ENCODE results near the gene PACRG. TPM values are rescaled to one million over a fixed set of nuclear protein-coding genes. Genes with fewer than 3 reads are reported as not detected.

Gene PACRG
- total and polyA plus RNA-seq, 2 experiments from 2014 or later: 0.17 to 0.68 TPM

DNA sequence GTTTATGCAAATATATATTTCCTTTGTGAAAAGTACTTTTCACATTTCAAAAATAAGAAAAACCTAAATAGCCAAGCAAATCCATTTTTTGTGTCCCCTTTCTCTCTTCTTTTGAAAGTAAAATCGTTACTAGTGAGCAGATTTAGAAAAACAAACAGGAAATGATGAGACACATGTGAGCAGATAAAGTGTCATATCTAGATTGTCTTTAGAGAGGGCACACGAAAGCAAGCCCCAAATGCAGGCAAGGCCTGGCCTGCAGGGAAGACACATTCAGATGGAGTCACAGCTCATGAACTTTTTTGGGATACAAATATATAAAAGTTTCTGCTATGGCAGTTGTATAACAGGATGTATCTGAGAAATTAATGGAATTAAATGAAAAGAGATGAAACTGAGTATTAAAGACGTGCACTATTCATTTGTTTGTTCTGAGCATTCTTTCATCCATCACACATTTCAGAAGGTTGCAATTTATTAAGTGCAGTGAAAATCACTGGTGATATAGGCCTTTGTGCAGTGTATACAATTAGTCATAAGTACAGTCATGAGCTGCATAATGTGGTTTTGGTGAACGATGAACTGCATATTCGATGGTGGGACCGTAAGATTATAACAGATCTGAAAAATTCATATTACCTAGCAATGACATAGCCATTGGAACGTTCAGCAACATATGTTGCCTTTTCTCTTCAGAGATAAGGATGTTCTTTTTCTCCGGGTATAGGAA, 101.4 kb downstream of the PACRG start (continued):
- TF ChIP-seq, protein P1, sequence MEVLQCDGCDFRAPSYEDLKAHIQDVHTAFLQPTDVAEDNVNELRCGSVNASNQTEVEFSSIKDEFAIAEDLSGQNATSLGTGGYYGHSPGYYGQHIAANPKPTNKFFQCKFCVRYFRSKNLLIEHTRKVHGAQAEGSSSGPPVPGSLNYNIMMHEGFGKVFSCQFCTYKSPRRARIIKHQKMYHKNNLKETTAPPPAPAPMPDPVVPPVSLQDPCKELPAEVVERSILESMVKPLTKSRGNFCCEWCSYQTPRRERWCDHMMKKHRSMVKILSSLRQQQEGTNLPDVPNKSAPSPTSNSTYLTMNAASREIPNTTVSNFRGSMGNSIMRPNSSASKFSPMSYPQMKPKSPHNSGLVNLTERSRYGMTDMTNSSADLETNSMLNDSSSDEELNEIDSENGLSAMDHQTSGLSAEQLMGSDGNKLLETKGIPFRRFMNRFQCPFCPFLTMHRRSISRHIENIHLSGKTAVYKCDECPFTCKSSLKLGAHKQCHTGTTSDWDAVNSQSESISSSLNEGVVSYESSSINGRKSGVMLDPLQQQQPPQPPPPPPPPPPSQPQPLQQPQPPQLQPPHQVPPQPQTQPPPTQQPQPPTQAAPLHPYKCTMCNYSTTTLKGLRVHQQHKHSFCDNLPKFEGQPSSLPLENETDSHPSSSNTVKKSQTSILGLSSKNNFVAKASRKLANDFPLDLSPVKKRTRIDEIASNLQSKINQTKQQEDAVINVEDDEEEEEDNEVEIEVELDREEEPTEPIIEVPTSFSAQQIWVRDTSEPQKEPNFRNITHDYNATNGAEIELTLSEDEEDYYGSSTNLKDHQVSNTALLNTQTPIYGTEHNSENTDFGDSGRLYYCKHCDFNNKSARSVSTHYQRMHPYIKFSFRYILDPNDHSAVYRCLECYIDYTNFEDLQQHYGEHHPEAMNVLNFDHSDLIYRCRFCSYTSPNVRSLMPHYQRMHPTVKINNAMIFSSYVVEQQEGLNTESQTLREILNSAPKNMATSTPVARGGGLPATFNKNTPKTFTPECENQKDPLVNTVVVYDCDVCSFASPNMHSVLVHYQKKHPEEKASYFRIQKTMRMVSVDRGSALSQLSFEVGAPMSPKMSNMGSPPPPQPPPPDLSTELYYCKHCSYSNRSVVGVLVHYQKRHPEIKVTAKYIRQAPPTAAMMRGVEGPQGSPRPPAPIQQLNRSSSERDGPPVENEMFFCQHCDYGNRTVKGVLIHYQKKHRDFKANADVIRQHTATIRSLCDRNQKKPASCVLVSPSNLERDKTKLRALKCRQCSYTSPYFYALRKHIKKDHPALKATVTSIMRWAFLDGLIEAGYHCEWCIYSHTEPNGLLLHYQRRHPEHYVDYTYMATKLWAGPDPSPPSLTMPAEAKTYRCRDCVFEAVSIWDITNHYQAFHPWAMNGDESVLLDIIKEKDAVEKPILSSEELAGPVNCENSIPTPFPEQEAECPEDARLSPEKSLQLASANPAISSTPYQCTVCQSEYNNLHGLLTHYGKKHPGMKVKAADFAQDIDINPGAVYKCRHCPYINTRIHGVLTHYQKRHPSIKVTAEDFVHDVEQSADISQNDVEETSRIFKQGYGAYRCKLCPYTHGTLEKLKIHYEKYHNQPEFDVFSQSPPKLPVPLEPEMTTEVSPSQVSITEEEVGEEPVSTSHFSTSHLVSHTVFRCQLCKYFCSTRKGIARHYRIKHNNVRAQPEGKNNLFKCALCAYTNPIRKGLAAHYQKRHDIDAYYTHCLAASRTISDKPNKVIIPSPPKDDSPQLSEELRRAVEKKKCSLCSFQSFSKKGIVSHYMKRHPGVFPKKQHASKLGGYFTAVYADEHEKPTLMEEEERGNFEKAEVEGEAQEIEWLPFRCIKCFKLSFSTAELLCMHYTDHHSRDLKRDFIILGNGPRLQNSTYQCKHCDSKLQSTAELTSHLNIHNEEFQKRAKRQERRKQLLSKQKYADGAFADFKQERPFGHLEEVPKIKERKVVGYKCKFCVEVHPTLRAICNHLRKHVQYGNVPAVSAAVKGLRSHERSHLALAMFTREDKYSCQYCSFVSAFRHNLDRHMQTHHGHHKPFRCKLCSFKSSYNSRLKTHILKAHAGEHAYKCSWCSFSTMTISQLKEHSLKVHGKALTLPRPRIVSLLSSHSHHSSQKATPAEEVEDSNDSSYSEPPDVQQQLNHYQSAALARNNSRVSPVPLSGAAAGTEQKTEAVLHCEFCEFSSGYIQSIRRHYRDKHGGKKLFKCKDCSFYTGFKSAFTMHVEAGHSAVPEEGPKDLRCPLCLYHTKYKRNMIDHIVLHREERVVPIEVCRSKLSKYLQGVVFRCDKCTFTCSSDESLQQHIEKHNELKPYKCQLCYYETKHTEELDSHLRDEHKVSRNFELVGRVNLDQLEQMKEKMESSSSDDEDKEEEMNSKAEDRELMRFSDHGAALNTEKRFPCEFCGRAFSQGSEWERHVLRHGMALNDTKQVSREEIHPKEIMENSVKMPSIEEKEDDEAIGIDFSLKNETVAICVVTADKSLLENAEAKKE (CRISPR knock-in tag; IDR thresholded peaks at IDR 0.05): no peak
- TF ChIP-seq EZH2 (IDR thresholded peaks at IDR 0.05; ENCODE audit: low read depth, unreplicated experiment) (no peak), ZNF114 (CRISPR knock-in tag; IDR thresholded peaks at IDR 0.05) (no peak), POLR2AphosphoS5 (IDR thresholded peaks at IDR 0.05; ENCODE audit: low read depth) (no peak)
- TF ChIP-seq, protein P2, sequence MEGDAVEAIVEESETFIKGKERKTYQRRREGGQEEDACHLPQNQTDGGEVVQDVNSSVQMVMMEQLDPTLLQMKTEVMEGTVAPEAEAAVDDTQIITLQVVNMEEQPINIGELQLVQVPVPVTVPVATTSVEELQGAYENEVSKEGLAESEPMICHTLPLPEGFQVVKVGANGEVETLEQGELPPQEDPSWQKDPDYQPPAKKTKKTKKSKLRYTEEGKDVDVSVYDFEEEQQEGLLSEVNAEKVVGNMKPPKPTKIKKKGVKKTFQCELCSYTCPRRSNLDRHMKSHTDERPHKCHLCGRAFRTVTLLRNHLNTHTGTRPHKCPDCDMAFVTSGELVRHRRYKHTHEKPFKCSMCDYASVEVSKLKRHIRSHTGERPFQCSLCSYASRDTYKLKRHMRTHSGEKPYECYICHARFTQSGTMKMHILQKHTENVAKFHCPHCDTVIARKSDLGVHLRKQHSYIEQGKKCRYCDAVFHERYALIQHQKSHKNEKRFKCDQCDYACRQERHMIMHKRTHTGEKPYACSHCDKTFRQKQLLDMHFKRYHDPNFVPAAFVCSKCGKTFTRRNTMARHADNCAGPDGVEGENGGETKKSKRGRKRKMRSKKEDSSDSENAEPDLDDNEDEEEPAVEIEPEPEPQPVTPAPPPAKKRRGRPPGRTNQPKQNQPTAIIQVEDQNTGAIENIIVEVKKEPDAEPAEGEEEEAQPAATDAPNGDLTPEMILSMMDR (conservative IDR thresholded peaks at IDR 0.05; ENCODE audit: low read depth in 2 of 2): no peak

DNA sequence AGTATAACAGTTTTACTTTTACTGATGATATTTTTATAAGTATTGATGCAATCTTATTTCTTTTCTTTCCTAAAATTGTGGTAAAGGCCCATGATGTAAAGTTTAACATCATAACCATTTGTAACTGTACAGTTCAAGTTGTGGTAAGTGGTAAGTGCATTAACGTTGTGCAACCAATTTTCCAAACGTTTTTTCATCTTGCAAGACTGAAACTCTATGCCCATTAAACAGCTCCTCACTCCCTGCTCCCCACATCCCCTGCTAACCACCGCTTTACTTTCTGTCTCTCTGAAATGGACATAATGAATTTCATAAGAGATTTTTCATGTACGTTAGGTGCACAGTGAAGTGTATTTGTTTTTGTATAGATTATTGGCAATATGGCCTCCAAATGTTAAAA, 106.0 kb downstream of the PACRG start:
- H3K4me2 ChIP-seq: no peak overlapping the region
- TF ChIP-seq, protein P3, sequence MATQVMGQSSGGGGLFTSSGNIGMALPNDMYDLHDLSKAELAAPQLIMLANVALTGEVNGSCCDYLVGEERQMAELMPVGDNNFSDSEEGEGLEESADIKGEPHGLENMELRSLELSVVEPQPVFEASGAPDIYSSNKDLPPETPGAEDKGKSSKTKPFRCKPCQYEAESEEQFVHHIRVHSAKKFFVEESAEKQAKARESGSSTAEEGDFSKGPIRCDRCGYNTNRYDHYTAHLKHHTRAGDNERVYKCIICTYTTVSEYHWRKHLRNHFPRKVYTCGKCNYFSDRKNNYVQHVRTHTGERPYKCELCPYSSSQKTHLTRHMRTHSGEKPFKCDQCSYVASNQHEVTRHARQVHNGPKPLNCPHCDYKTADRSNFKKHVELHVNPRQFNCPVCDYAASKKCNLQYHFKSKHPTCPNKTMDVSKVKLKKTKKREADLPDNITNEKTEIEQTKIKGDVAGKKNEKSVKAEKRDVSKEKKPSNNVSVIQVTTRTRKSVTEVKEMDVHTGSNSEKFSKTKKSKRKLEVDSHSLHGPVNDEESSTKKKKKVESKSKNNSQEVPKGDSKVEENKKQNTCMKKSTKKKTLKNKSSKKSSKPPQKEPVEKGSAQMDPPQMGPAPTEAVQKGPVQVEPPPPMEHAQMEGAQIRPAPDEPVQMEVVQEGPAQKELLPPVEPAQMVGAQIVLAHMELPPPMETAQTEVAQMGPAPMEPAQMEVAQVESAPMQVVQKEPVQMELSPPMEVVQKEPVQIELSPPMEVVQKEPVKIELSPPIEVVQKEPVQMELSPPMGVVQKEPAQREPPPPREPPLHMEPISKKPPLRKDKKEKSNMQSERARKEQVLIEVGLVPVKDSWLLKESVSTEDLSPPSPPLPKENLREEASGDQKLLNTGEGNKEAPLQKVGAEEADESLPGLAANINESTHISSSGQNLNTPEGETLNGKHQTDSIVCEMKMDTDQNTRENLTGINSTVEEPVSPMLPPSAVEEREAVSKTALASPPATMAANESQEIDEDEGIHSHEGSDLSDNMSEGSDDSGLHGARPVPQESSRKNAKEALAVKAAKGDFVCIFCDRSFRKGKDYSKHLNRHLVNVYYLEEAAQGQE (IDR thresholded peaks at IDR 0.05; ENCODE audit: unreplicated experiment): no peak
- TF ChIP-seq EZH2 (IDR thresholded peaks at IDR 0.05; ENCODE audit: low read depth, unreplicated experiment): no peak
- no peak for TF ChIP-seq JUNB (IDR thresholded peaks at IDR 0.05; ENCODE audit: unreplicated experiment)

More for the DNA sequence above, 106.0 kb downstream of the PACRG start:
- Mint-ChIP-seq H3K27ac (no peak overlapping the region), H3K9me3 (peaks cover 7% of the 10 kb centered on the region; the same call in 2 of the 3 replicates), H3K4me3 (no peak overlapping the region), H3K36me3 (ENCODE audit: low read depth) (no peaks in the 10 kb centered on the region; the same call in 2 of the 3 replicates), H3K4me1 (no peaks in the 10 kb centered on the region; the same call in 2 of the 3 replicates), H3K27me3 (ENCODE audit: insufficient read depth, low read depth, poor library complexity) (peaks cover 2% of the 10 kb centered on the region)
- no peak for ATAC-seq
- Histone ChIP-seq H3K27me3 (ENCODE audit: insufficient read depth) (no peaks in the 10 kb centered on the region), H3K27ac (ENCODE audit: low read depth) (no peak overlapping the region), H3K9me2 (ENCODE audit: insufficient read depth) (no peaks in the 10 kb centered on the region), H3K79me2 (replicated peaks; ENCODE audit: insufficient read depth) (no peaks in the 10 kb centered on the region), H3K36me3 (ENCODE audit: insufficient read depth) (no peaks in the 10 kb centered on the region), H3F3A (replicated peaks; ENCODE audit: low read depth) (no peaks in the 10 kb centered on the region), H3K4me1 (ENCODE audit: insufficient read depth) (no peaks in the 10 kb centered on the region), H2AFZ (no peak overlapping the region), H4K20me1 (replicated peaks; ENCODE audit: insufficient read depth) (no peaks in the 10 kb centered on the region), H3K4me3 (no peak overlapping the region)
- DNase-seq (ENCODE audit: low spot score): no peak
